ENCODE measurements around the gene ZDHHC23. TPM values are rescaled to one million over a fixed set of nuclear protein-coding genes. Genes with fewer than 3 reads are reported as not detected.

ZDHHC23 gene, protein sequence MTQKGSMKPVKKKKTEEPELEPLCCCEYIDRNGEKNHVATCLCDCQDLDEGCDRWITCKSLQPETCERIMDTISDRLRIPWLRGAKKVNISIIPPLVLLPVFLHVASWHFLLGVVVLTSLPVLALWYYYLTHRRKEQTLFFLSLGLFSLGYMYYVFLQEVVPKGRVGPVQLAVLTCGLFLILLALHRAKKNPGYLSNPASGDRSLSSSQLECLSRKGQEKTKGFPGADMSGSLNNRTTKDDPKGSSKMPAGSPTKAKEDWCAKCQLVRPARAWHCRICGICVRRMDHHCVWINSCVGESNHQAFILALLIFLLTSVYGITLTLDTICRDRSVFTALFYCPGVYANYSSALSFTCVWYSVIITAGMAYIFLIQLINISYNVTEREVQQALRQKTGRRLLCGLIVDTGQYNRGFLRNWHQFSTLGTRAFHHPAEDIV
- total RNA-seq = 0.97 and 2.1 TPM in 2 replicates

DNA sequence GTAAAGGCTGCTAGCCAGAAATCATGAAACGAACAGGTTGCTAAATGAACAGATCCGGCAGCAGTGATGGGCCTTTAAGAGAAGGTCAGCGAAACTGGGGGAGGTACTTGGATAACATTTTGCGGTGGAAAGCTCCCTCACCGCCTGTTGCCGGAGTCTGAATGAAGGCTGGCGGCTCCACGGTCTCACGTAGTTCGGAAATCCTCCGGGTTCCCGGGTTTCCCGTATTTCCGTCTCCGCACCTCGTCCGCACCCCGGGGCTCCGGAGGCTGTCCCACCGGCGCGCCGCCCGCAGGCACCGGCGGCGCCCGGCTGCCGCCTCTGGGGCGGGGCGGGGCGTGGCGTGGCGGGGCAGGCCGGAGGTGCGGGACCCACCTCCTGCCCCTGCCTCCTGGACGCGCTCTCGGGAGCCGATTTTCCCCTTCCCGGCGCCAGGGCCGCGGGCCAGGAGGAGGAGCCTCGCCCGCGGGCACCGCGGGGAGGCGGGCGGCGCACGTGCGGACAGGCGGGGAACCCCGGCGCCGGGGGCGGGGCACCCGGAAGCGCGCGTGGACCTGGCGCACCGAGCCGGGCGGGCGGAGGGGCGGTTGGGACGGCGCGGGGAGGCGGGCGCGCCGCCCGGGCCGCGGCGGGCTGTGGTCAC is at the start of gene ZDHHC23:
Gene ZDHHC23 (plus strand): TSS at position 642 of the 643 bp plus-strand sequence. CDS start 790 bp downstream, outside the sequence.

Other genes starting within 250 kb of the ZDHHC23 start
- 154 and 197 TPM in 2 replicates for gene NAA50, start 201.8 kb upstream of the ZDHHC23 start, total RNA-seq
- 131 and 195 TPM in 2 replicates for gene ATP6V1A, start 201.0 kb upstream of the ZDHHC23 start, total RNA-seq
- 43.9 and 45.1 TPM in 2 replicates for gene GRAMD1C, start 109.2 kb upstream of the ZDHHC23 start, total RNA-seq
- gene CCDC191, start 108.5 kb downstream of the ZDHHC23 start, total RNA-seq = 1.1 and 1.6 TPM in 2 replicates
- 23.4 and 37.7 TPM in 2 replicates for gene QTRT2, start 108.7 kb downstream of the ZDHHC23 start, total RNA-seq
- not detected in 2 replicates for gene DRD3, start 231.0 kb downstream of the ZDHHC23 start, total RNA-seq

Measured in epithelial cell of umbilical artery (primary cell).